ENCODE results near the gene SVIP.
A peak's percentile ranks its signal among the peaks of the same experiment; 100 is the strongest.

The SVIP gene

GRCh38 chr11:22829231-22830081, at the start of gene SVIP:
Gene SVIP (minus strand): TSS chr11:22829801. CDS start chr11:22829748, 53 bp downstream.
- peak; percentile 62 to 63 for DNase-seq (ENCODE audit: low read depth in 2 of 2)

DNA sequence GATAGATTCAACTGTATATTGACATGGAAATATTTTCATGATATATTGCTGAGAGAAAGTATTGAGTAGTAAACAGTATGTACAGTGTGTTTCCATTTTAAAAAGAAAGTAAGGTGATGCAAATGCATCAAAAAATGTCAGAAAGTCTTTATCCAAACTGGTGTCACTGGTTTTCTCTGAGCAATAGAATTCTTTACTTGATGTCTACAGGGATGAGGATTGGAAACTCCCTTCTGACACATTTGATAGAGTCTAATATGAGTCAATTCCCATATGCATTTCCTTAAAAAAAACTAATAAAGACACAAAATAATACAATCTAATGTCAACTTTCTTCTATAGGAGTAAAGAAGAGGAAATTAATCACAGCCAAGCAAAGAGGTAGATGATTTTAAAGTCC, 49.0 kb upstream of the SVIP start:
- DNase-seq (ENCODE audit: low read depth in 2 of 2), result no peak

- DNase-seq (ENCODE audit: low read depth in 2 of 2), result no peak
These were observed 48.4 kb upstream of the SVIP start for GRCh38 chr11:22878039-22878438.

- peak; percentile 73 to 78 for DNase-seq (ENCODE audit: low read depth in 2 of 2)
These were observed 46.4 kb upstream of the SVIP start for GRCh38 chr11:22875869-22876473.

- no peak for DNase-seq (ENCODE audit: low read depth in 2 of 2)
These were observed 39.7 kb upstream of the SVIP start for GRCh38 chr11:22869325-22869724.

GRCh38 chr11:22860241-22860640, 30.6 kb upstream of the SVIP start, which contains the start of gene CCDC179:
Gene CCDC179 (minus strand): TSS chr11:22860474. CDS start chr11:22860421, 53 bp downstream.
- no peak for DNase-seq (ENCODE audit: low read depth in 2 of 2)

DNA sequence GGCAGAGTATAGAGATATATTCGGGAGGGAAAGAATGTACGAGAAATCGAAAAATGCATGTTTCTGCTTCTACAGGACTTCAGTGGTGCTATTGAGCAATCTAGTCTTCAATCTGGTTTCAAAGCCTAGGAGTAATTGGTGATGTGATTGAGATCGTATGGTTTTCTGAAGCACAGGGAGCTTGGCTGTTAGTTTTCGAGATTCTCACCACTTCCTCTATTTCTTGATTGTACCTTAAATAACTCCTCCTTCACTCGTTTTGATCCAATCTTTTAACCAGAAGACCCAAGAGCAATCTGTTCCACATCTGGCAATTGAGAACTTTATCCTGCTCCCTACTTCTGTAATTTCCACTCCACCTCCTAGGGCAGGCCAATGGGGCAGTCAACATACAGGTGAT, 30.2 kb upstream of the SVIP start:
- no peak for DNase-seq (ENCODE audit: low read depth in 2 of 2)

GRCh38 chr11:22851477-22851876, 21.9 kb upstream of the SVIP start:
- no peak for DNase-seq (ENCODE audit: low read depth in 2 of 2)

- DNase-seq (ENCODE audit: low read depth in 2 of 2), result no peak
These were observed 17.1 kb upstream of the SVIP start for GRCh38 chr11:22846726-22847125.

DNA sequence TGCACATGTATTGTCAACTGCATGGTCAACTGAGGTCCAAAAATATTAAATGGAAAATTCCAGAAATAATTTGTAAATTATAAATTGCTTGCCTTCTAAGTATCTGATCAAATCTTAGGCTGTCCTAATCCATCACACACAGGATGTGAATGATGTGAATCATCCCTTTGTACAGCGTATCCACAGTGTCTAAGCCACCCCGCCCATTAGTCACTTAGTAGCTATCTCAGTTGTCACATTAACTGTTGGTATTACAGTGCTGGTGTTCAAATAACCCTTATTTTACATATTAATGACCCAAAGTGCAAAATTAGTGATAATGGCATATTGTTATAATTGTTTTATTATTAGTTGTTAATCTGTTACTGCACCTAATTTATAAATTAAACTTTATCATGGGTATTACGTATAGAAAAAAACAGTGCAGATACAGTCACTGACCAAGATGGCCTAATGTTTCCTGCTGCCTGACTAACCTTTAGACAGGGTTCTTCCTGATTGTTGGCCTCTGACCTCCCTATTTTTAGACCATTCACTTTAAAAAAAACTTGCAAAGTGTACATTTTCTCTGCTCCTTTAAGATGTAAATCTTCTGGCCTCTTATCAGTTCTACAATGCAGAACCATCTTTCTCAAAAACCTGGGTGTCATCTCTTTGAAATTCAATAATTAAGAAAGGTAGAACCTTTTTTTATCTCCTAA, 2.9 kb upstream of the SVIP start:
- no peak for DNase-seq (ENCODE audit: low read depth in 2 of 2)

- DNase-seq (ENCODE audit: low read depth in 2 of 2), result no peak
These were observed 447 bp upstream of the SVIP start for GRCh38 chr11:22830082-22830414.

DNA sequence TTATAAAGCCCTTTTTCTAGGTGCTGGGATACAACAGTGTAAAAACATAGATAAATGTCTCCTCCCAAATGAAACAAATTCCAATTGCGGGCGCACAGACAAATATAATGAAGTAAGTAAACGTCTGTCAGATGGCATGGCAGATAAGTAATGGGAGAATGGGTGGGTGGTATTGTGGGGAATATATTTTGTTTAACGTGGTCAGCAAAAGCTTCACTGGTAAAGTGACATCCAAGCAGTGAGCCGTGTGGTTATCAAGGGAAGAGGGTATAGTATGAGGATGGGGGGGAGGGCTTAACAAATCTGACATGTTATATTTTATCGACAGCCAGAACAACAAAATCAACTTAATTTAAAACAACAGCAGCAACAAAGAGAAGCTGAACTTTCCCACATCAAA, 1.2 kb downstream of the SVIP start:
- DNase-seq (ENCODE audit: low read depth in 2 of 2), result no peak

DNA sequence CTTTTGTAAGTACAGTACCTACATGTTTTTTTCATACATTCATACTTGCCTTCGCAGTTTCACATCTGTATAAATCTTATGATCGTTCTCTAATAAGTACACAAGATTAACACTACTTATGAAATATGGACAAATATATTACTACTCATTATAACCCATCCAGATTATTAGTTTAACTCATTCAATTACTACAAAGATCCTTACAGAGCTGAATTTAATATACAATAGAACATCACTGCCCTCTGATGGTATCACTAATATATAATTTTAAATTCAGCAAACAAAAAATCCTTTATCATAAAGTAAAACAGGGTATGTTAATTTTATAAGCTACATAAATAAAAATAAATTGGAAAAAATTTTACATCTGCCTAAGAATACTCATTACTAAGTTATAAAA, 7.4 kb downstream of the SVIP start:
- DNase-seq (ENCODE audit: low read depth in 2 of 2), result no peak

GRCh38 chr11:22809893-22810292, 19.7 kb downstream of the SVIP start:
- DNase-seq (ENCODE audit: low read depth in 2 of 2), result no peak

DNA sequence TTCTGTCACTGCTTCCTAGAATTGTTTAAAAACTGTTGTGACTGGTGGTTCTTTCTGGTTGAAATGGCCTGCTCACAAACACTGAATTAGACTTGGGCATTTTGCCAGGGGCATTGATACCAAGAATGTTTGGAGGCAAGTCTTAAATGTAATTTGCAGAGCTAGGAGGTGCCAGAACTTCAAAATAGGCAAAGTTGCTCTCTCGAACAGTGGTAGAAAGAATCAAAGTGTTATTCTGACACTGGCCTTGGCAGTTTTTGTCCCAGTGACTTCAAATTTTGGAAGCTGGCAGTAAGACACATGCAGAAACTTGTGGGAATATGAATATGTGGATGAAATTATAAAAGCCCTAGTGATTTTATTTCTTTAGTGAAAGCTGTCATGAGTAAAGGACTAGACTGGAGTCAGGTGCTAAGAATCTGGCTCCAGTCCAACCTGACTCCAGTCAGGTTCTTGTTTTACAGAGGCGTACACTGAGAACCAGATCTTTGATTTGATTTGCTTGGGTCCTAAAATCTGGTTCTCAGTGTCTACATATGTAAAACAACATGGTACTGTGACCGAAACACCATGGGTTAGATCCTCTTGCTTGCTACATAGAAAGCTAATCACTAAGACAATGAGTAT, 20.9 kb downstream of the SVIP start:
- no peak for DNase-seq (ENCODE audit: low read depth in 2 of 2)

GRCh38 chr11:22807855-22808570, 21.6 kb downstream of the SVIP start:
- DNase-seq (ENCODE audit: low read depth in 2 of 2), result peak in 1 of 2 experiments; percentile 5

- no peak for DNase-seq (ENCODE audit: low read depth in 2 of 2)
These were observed 22.2 kb downstream of the SVIP start for GRCh38 chr11:22807391-22807790.

- DNase-seq (ENCODE audit: low read depth in 2 of 2), result no peak
These were observed 26.7 kb downstream of the SVIP start for GRCh38 chr11:22802861-22803260.

GRCh38 chr11:22800482-22800881, 29.1 kb downstream of the SVIP start:
- DNase-seq (ENCODE audit: low read depth in 2 of 2), result no peak

DNA sequence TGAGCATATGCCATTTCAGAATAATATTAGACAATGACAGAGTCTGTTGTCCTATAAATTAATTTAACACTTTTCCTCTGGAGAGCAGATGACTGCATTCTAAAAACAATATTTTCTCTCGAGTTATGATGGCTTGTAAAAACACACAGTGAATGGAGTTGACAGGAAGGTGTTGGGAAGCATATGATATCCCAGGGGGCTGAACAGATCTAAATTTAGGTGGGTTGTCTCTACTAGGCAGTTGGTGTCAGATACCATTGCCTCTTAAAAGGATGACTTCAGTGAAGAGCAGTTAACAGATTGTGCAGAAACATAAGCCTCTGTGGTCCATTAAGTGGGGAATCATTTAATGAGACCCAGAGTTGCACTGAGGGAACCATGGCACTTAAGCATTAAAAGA, 30.7 kb downstream of the SVIP start:
- DNase-seq (ENCODE audit: low read depth in 2 of 2), result no peak

DNA sequence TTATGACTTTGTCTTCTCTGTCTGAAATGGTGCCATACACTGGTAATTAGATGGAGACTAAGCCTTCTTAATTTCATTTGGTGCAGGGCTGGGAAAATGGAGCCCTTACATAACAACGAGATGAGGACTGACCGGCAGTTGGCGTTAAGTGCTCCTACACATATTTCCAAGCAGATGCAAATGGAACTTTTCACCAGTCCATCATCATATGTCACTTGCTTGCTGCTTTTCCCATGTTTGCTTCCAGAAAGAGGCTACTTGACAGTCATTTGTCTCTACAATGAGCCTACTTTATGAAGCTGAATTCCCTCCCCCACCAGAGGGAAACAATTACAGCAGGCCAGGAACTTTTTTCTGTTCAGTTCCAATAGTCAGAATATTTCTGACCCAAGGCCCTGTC, 32.6 kb downstream of the SVIP start:
- no peak for DNase-seq (ENCODE audit: low read depth in 2 of 2)

DNA sequence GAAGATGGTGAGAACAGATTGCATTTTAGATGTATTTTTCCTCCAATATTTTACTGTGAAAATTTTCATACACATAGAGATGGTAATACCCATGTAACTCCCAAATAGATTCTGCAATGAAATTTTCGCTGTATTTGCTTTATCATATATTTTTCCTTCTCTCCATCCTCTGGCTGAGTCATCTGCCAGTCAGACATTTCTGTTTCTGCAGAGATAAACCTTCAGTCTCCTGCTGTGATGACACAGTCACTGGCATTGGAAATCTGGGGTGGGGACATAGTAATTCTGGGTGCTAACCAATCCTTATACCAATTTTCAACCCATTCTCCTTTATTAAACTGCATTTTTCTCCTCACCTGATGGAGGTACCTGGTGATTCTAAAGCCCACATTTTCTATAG, 33.7 kb downstream of the SVIP start:
- DNase-seq (ENCODE audit: low read depth in 2 of 2), result no peak

Measured in fibroblast of skin of left quadriceps (primary cell).